ENCODE data around the gene GPR137.

- no peak for TF ChIP-seq EZH2 (IDR thresholded peaks at IDR 0.05)
- no peak for TF ChIP-seq POLR2AphosphoS5 (IDR thresholded peaks at IDR 0.05; ENCODE audit: borderline replicate concordance, low read depth, low read length)
Observed at GRCh38 chr11:64283092-64283491, 2.6 kb upstream of the GPR137 start.

Measured in SK-N-MC (cell line).